Vagina (tissue), 2 donors: ENCODE data around the gene OXSR1.

ENCODE experiments used
- POLR2A ChIP-seq, 2 donors: fragments of 450-650 bp; IDR thresholded peaks; one replicate each; pipeline ENCODE4 v1.6.1; 2017; ENCODE audit warnings: antibody characterized with exemption in 2 of 2, mild to moderate bottlenecking in 2 of 2, moderate library complexity in 2 of 2
- POLR2AphosphoS5 ChIP-seq, 2 donors: sonication (generic); formaldehyde crosslinking; IDR thresholded peaks; one replicate each; pipeline ENCODE4 v1.9.0; 2017; ENCODE audit warnings: antibody characterized with exemption in 2 of 2, mild to moderate bottlenecking in 2 of 2, low read depth in 1 of 2; ENCODE audit not compliant: insufficient read depth in 1 of 2
- TF ChIP-seq, protein P1 (sequence below), 3 experiments: fragments of 450-650 bp in 2 of 3; fragments of 200-600 bp in 1 of 3; sonication (generic) in 1 of 3; IDR thresholded peaks; one replicate each; pipeline ENCODE4 v1.5.1; 2017 to 2019; ENCODE audit warnings: antibody characterized with exemption in 3 of 3, mild to moderate bottlenecking in 2 of 3, moderate library complexity in 2 of 3

DNA sequence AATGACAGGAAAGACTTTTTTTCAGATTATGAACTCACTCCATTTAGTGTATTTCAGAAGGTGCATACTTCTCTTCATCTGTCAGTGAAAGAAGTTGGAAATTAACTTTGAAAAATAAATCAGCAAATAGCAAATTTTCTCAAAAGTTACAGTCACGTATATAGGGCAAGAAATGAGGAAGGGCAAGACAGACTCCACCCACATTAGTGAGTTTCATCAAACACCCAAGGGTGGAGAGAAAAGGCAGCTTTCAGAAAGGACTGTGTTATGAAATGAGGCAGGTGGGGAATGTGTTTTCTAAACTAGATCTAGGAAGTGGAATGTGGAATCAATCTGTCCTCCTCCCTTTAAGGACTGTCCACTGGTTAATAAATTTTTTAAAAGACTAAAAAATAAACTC lies 103.2 kb downstream of the OXSR1 start:
- TF ChIP-seq, protein P1, sequence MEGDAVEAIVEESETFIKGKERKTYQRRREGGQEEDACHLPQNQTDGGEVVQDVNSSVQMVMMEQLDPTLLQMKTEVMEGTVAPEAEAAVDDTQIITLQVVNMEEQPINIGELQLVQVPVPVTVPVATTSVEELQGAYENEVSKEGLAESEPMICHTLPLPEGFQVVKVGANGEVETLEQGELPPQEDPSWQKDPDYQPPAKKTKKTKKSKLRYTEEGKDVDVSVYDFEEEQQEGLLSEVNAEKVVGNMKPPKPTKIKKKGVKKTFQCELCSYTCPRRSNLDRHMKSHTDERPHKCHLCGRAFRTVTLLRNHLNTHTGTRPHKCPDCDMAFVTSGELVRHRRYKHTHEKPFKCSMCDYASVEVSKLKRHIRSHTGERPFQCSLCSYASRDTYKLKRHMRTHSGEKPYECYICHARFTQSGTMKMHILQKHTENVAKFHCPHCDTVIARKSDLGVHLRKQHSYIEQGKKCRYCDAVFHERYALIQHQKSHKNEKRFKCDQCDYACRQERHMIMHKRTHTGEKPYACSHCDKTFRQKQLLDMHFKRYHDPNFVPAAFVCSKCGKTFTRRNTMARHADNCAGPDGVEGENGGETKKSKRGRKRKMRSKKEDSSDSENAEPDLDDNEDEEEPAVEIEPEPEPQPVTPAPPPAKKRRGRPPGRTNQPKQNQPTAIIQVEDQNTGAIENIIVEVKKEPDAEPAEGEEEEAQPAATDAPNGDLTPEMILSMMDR (IDR thresholded peaks at IDR 0.05), result no peak
- TF ChIP-seq POLR2AphosphoS5 (IDR thresholded peaks at IDR 0.05; ENCODE audit: insufficient read depth in 1 of 2, low read depth in 1 of 2) (no peak), POLR2A (IDR thresholded peaks at IDR 0.05) (no peak)
